Pancreas (tissue), 10 donors: ENCODE results near the gene FYN. TPM values are rescaled to one million over a fixed set of nuclear protein-coding genes. Genes with fewer than 3 reads are reported as not detected.

ENCODE experiments used
- ATAC-seq, 4 donors: fragments of 200-7000 bp; cut with Tn5 transposase; one replicate each; pipeline versions ENCODE4 v1.8.0 to v1.9.1; 2020; ENCODE audit warnings: mild to moderate bottlenecking in 4 of 4, moderate library complexity in 4 of 4
- DNase-seq, 6 donors: peaks; one replicate each; pipeline ENCODE4 v3.0.0-alpha.2; 2020
- FAIRE-seq: peaks from 2 replicates; lab custom pipeline; 2012; peaks lifted over from hg19 to GRCh38; lab: Jason Lieb, UNC
- H3K27ac ChIP-seq, 4 donors: fragments of 200-600 bp; sonication (generic); 1 replicate in 3 of 4; 2 replicates in 1 of 4; pipeline versions ENCODE4 v1.5.0 to v1.8.0; 2020
- H3K27me3 ChIP-seq, 4 donors: fragments of 200-600 bp; one replicate each; pipeline ENCODE4 v1.8.0; 2021
- H3K36me3 ChIP-seq, 3 donors: fragments of 200-600 bp; sonication (generic) in 1 of 3; one replicate each; pipeline versions ENCODE4 v1.5.0 to v1.8.0; 2020 to 2021
- H3K4me1 ChIP-seq, 3 donors: fragments of 200-600 bp; one replicate each; pipeline ENCODE4 v1.8.0; 2021
- H3K4me3 ChIP-seq, 4 donors: fragments of 200-600 bp; sonication (generic) in 2 of 4; one replicate each; pipeline versions ENCODE4 v1.5.0 to v1.8.0; 2020 to 2021
- H3K9me3 ChIP-seq, 4 donors: fragments of 200-600 bp; one replicate each; pipeline ENCODE4 v1.8.0; 2021
- WGBS, 2 donors: extraction: QIAGEN DNeasy Blood & Tissue Kit; methylation state at CpG; one replicate each; pipeline ENCODE4 v1.1.7; 2013; 5-methylcytosine and 5-hydroxymethylcytosine counted together
- intact Hi-C, 3 donors: fragments of 100-400 bp; cut with DNase I; formaldehyde crosslinking; loops; one replicate each; pipeline versions ENCODE4 v1.11.1 to v1.14.2; 2022
- polyA plus RNA-seq, 2 donors: library from polyadenylated mRNA; stranded (reverse); fragments of 200-250 nt; gene quantifications; one replicate each; pipeline ENCODE4 v1.2.3, GENCODE V29; 2013
- total RNA-seq, 6 donors: library from RNA; stranded (reverse); fragmentation: NEBNext Ultra II Directional in 4 of 6; extraction: Animal tissue kit (Norgen Biotek cat#: 25700) in 4 of 6; gene quantifications; one replicate each; pipeline versions ENCODE4 v1.2.1 to v1.2.4, GENCODE V29; 2021 to 2023
- TF ChIP-seq, protein P1 (sequence below), 4 donors: fragments of 200-600 bp; sonication (generic) in 3 of 4; IDR thresholded peaks; one replicate each; pipeline versions ENCODE4 v1.5.0 to v1.8.0; 2021; ENCODE audit warnings: antibody characterized with exemption in 4 of 4
- donor health status: healthy with polysubstance abuse.
- donor health status: DM: no; HTN: no; CAD: no; lungs with moderate emphysema.
- donor health status: DM: no; HTN: no; CAD: no.
- donor health status: control.
- donor health status: control.
- donor health status: Bipolar disorder and iron deficiency.
- donor health status: DM: yes; HTN: yes; CAD: no.
- donor health status: DM: no; HTN: no; CAD: no.
- donor health status: DM: no; HTN: no; CAD: no.
- donor health status: DM: yes; HTN: yes; CAD: no.

FYN gene
- total and polyA plus RNA-seq, 8 donors, result 6.4 to 21.7 (median 11.9) TPM

DNA sequence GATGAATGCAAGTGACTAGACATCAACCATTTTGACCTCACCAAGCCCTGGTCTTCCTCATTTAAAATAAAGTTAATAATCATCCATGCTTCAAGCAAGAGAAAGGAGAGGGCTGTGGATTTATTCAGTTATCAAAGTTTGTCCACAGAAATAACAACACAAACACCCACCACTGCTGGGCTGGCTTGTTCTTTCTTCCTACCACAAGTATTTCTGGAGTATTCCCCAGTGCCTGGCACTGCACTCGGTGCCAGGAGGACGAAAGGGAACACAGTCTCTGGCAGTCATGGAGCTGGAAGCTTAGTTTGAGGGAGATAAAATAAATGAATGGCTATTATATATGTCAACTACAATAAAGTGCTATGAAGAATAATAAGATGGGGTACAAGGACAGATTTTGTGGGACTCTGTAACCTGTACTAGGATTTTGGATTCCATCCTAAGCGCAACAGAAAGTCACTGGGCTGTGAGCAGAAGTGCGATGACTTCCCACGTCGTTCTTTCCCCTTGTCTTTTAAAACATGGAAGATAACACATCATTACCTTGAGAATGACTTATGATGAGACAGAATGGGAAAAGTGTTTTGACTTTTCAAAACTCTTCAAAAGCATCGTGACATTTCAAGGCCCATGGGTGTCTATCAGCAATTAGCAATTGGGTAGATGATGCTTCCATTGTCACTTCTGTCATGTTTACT, 193.1 kb downstream of the FYN start:
- peaks cover 0 to 17% (median 6%) of the 10 kb centered on the region in 3 donors for H3K4me1 ChIP-seq
- H3K27ac ChIP-seq, result no peak overlapping the region
- no peak for DNase-seq
- WGBS, 2 donors, result 85 to 88% methylated on average over 7 of the region's 7 CpGs
- FAIRE-seq, result no peak
- no peaks in the 10 kb centered on the region for H3K27me3 ChIP-seq
- H3K4me3 ChIP-seq, result no peak overlapping the region
- no peaks in the 10 kb centered on the region for H3K9me3 ChIP-seq
- intact Hi-C loops, result no loop called here
- TF ChIP-seq, protein P1, sequence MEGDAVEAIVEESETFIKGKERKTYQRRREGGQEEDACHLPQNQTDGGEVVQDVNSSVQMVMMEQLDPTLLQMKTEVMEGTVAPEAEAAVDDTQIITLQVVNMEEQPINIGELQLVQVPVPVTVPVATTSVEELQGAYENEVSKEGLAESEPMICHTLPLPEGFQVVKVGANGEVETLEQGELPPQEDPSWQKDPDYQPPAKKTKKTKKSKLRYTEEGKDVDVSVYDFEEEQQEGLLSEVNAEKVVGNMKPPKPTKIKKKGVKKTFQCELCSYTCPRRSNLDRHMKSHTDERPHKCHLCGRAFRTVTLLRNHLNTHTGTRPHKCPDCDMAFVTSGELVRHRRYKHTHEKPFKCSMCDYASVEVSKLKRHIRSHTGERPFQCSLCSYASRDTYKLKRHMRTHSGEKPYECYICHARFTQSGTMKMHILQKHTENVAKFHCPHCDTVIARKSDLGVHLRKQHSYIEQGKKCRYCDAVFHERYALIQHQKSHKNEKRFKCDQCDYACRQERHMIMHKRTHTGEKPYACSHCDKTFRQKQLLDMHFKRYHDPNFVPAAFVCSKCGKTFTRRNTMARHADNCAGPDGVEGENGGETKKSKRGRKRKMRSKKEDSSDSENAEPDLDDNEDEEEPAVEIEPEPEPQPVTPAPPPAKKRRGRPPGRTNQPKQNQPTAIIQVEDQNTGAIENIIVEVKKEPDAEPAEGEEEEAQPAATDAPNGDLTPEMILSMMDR (IDR thresholded peaks at IDR 0.05), result no peak
- no peak for ATAC-seq
- H3K36me3 ChIP-seq, result no peaks in the 10 kb centered on the region

DNA sequence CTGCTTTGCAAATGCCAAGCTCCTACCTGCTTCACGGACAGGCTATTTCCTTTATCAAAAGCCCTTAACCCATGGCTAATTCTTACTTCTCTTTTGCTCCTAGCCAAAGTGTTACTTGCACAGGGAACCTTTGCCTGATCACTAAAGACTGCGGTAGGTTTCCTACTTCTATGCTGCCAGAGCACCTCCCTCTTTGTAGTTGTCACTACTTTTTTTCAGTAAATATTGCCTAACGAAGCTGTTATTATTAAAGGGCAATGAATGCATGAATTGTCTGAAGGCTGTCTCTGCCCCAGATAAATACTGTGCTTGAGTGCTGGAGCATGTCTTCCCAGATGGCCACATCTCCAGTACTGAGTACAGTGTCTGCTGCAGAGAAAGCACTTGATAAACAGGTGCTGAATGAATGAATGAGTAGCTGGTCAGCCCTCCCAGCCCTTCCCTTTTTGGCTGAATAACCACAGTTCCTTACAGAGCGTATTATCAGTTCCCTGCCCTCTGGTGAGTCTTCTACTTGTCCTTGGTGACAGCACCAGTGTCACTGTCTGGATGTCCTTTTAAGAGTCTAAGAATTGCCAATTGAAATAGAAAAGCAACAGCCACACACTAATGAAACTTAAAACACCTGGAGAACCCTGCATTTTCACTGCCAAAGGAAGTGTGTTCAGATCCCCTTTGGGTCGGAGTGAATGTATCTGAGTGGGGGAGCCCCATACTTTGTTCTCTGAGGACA, 194.0 kb downstream of the FYN start:
- intact Hi-C loops, result no loop called here
- no peak for FAIRE-seq
- H3K36me3 ChIP-seq, result no peaks in the 10 kb centered on the region
- H3K4me1 ChIP-seq, result peaks cover 0 to 17% (median 6%) of the 10 kb centered on the region in 3 donors
- TF ChIP-seq, protein P1 (IDR thresholded peaks at IDR 0.05), result no peak
- no peak for ATAC-seq
- no peak overlapping the region for H3K4me3 ChIP-seq
- no peak for DNase-seq
- 75 to 76% methylated on average over 5 of the region's 5 CpGs for WGBS, 2 donors
- no peaks in the 10 kb centered on the region for H3K27me3 ChIP-seq
- no peaks in the 10 kb centered on the region for H3K9me3 ChIP-seq
- no peak overlapping the region for H3K27ac ChIP-seq

DNA sequence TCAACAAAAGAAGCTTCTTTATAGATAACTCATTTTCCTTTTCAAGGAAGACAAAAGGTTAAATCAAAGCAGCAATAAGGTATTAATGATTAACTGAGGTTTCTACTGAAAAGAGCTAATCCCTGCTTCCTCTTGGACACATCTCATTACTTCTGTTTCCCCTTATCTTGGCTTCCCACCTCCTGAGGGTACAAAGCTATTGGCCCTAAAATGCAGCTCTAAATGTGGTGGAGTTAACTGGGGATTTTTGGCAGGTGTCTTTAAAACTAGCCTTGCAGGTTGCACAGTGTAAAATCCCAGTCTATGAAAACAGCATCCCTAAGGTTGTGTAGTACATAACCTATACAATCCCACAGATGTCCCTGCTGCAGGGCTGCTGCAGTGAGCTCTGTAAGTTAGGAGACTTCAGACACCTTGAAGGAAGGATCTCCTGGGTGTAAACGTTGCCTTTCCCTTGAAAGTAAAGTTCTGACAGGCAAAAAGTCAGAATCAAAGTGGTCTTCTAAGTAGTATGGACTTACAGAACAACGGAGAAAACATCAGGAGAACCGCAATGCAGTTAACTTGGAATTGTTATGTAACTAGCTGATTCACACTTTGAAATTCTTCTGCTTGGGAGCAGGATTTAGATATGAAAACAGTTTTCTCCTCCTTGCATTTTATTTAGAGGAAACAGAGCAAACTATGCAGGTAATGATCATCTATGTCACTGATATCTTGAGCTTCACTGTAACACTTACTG, 195.8 kb downstream of the FYN start:
- intact Hi-C loops, result no loop called here
- Histone ChIP-seq H3K27ac (peak overlapping the region in 1 of 4 donors; percentile 17), H3K4me1 (peaks cover 0 to 17% (median 6%) of the 10 kb centered on the region in 3 donors), H3K9me3 (no peaks in the 10 kb centered on the region), H3K36me3 (no peaks in the 10 kb centered on the region), H3K4me3 (no peak overlapping the region), H3K27me3 (no peaks in the 10 kb centered on the region)
- 28 to 32% methylated on average over 3 of the region's 3 CpGs for WGBS, 2 donors
- TF ChIP-seq, protein P1 (IDR thresholded peaks at IDR 0.05), result no peak
- ATAC-seq (peak in 3 of 4 donors; percentile 75 to 85 (median 82)), FAIRE-seq (no peak), DNase-seq (no peak)

DNA sequence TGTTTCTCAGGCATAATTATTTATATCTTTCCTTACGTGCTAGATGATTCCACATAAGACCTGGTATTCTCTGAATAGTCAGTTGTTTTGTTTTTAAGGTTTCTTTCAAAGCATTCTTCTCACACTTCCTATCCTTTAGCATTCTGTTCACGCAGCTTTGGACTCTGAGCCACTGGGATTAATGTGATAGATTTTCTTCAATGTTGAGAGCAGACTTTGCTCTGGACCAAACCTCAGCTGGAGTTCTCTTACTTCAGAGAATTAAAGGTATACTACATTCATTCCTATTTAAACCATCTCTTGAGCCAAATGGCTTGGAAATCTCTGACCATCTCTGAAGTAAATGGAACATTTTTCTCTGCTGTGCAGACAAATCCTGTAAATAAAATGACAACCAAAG, 196.9 kb downstream of the FYN start:
- peaks cover 0 to 17% (median 6%) of the 10 kb centered on the region in 3 donors for H3K4me1 ChIP-seq
- FAIRE-seq (no peak), ATAC-seq (peak in 3 of 4 donors; percentile 33 to 39 (median 38)), DNase-seq (no peak)
- 41 to 42% methylated on average over 2 of the region's 2 CpGs for WGBS, 2 donors
- no peak overlapping the region for H3K27ac ChIP-seq
- no peaks in the 10 kb centered on the region for H3K9me3 ChIP-seq
- TF ChIP-seq, protein P1 (IDR thresholded peaks at IDR 0.05), result no peak
- no peaks in the 10 kb centered on the region for H3K27me3 ChIP-seq
- no peak overlapping the region for H3K4me3 ChIP-seq
- no peaks in the 10 kb centered on the region for H3K36me3 ChIP-seq
- intact Hi-C loops, result no loop called here
